IMR-90 (cell line): Measurements from ENCODE around the gene PARP3. TPM values are rescaled to one million over a fixed set of nuclear protein-coding genes. Genes with fewer than 3 reads are reported as not detected.

Source experiments
- ATAC-seq: fragments of 200-7000 bp; cut with Tn5 transposase; 2 replicates; pipeline ENCODE4 v1.9.1; 2020; ENCODE audit warnings: low read depth, mild to moderate bottlenecking, moderate library complexity
- BruUV-seq: library from RNA; stranded (reverse); fragments of 400-500 nt; replicated peaks from 2 replicates; lab custom pipeline; 2021; lab: Mats Ljungman, UMichigan
- CTCF ChIA-PET: fragments of 300-600 bp; formaldehyde crosslinking; extraction: SDS; loops from one replicate; lab custom pipeline; 2021; ENCODE audit warnings: antibody characterized with exemption; lab: Yijun Ruan, JAX
- POLR2A ChIA-PET: fragments of 300-600 bp; sonication (Branson Sonifier 250); formaldehyde crosslinking; loops from one replicate; lab custom pipeline; 2022; ENCODE audit warnings: antibody characterized with exemption; ENCODE audit not compliant: unreplicated experiment; lab: Charles Lee
- DNase-seq: peaks from one replicate; pipeline ENCODE4 v3.0.0; 2013
- H2AFZ ChIP-seq: replicated peaks from 2 replicates; pipeline ENCODE3; 2013; ENCODE audit warnings: low read length, mild to moderate bottlenecking; ENCODE audit not compliant: poor library complexity
- H2AK5ac ChIP-seq: 2 replicates; pipeline ENCODE4 v1.6.1; 2013; ENCODE audit warnings: low read depth, low read length, inconsistent platforms
- H2AK9ac ChIP-seq: replicated peaks from 2 replicates; pipeline ENCODE3; 2013; ENCODE audit warnings: mild to moderate bottlenecking, low read depth, low read length, moderate library complexity; ENCODE audit not compliant: poor library complexity
- H2BK120ac ChIP-seq: 2 replicates; pipeline ENCODE4 v1.6.1; 2013; ENCODE audit warnings: low read depth, low read length, inconsistent platforms
- H2BK15ac ChIP-seq: 3 replicates; pipeline ENCODE4 v1.6.1; 2013; ENCODE audit warnings: low read depth, low read length, inconsistent platforms
- H2BK20ac ChIP-seq: 2 replicates; pipeline ENCODE4 v1.6.1; 2013; ENCODE audit warnings: low read depth, mild to moderate bottlenecking, inconsistent platforms, low read length, moderate library complexity
- H2BK5ac ChIP-seq: 2 replicates; pipeline ENCODE4 v1.6.1; 2013; ENCODE audit warnings: mild to moderate bottlenecking, low read depth, low read length, inconsistent platforms; ENCODE audit not compliant: poor library complexity, severe bottlenecking
- H3K14ac ChIP-seq: replicated peaks from 2 replicates; pipeline ENCODE4 v1.6.1; 2013; ENCODE audit warnings: low read depth, low read length, inconsistent platforms
- H3K18ac ChIP-seq: 2 replicates; pipeline ENCODE4 v1.6.1; 2013; ENCODE audit warnings: low read depth, low read length, control low read depth
- H3K23ac ChIP-seq: 2 replicates; pipeline ENCODE4 v1.6.1; 2013; ENCODE audit warnings: low read depth, low read length, inconsistent platforms
- H3K27ac ChIP-seq: 2 replicates; pipeline ENCODE4 v1.5.1; 2013; ENCODE audit warnings: mild to moderate bottlenecking, control low read depth, low read length; ENCODE audit not compliant: insufficient read depth
- H3K27me3 ChIP-seq: 2 replicates; pipeline ENCODE4 v1.6.1; 2013; ENCODE audit warnings: low read length; ENCODE audit not compliant: control insufficient read depth, insufficient read depth
- H3K36me3 ChIP-seq: 2 replicates; pipeline ENCODE4 v1.6.1; 2013; ENCODE audit warnings: low read length, mixed read lengths; ENCODE audit not compliant: control insufficient read depth, insufficient read depth
- H3K4ac ChIP-seq: 2 replicates; pipeline ENCODE4 v1.6.1; 2013; ENCODE audit warnings: low read depth, low read length, inconsistent platforms
- H3K4me1 ChIP-seq: 2 replicates; pipeline ENCODE4 v1.6.1; 2013; ENCODE audit warnings: low read length, mixed read lengths; ENCODE audit not compliant: control insufficient read depth, insufficient read depth
- H3K4me2 ChIP-seq: 2 replicates; pipeline ENCODE4 v1.6.1; 2013; ENCODE audit warnings: low read depth, mild to moderate bottlenecking, control low read depth, low read length, moderate library complexity
- H3K4me3 ChIP-seq: 2 replicates; pipeline ENCODE4 v1.5.1; 2013; ENCODE audit warnings: low read depth, mild to moderate bottlenecking, control low read depth, low read length, moderate library complexity; ENCODE audit not compliant: insufficient read depth
- H3K56ac ChIP-seq: 2 replicates; pipeline ENCODE4 v1.6.1; 2013; ENCODE audit warnings: low read length, inconsistent platforms; ENCODE audit not compliant: insufficient read depth; ENCODE audit errors: extremely low read depth
- H3K79me1 ChIP-seq, 2 experiments: 2 replicates each; pipeline ENCODE4 v1.6.1; 2013; ENCODE audit warnings: low read length in 2 of 2, inconsistent platforms in 1 of 2, low read depth in 1 of 2
- H3K9ac ChIP-seq: 2 replicates; pipeline ENCODE4 v1.6.1; 2013; ENCODE audit warnings: low read depth, low read length, control low read depth
- H3K9me1 ChIP-seq: 2 replicates; pipeline ENCODE4 v1.6.1; 2013; ENCODE audit warnings: low read length, inconsistent platforms; ENCODE audit not compliant: insufficient read depth
- H3K9me3 ChIP-seq: 2 replicates; pipeline ENCODE4 v1.6.1; 2013; ENCODE audit warnings: low read length; ENCODE audit not compliant: control insufficient read depth, insufficient read depth
- H4K20me1 ChIP-seq: 2 replicates; pipeline ENCODE4 v1.6.1; 2013; ENCODE audit warnings: low read length, inconsistent platforms; ENCODE audit not compliant: insufficient read depth
- H4K5ac ChIP-seq: 2 replicates; pipeline ENCODE4 v1.6.1; 2013; ENCODE audit warnings: mild to moderate bottlenecking, low read depth, low read length, control low read depth
- H4K8ac ChIP-seq, 2 experiments: 2 replicates each; pipeline ENCODE4 v1.6.1; 2013; ENCODE audit warnings: low read depth in 2 of 2, low read length in 2 of 2, control low read depth in 1 of 2, inconsistent platforms in 1 of 2
- H4K91ac ChIP-seq: 2 replicates; pipeline ENCODE4 v1.6.1; 2013; ENCODE audit warnings: low read depth, low read length, inconsistent platforms; ENCODE audit not compliant: insufficient read depth
- BHLHE40 ChIP-seq: fragments of 150-350 bp; IDR thresholded peaks from 2 replicates; pipeline ENCODE4 v1.6.1; 2016; ENCODE audit warnings: mild to moderate bottlenecking, low read depth, low read length
- CEBPB ChIP-seq: IDR thresholded peaks from 2 replicates; pipeline ENCODE4 v1.6.1; 2012; ENCODE audit warnings: low read depth, low read length, improper control_type of control experiment
- CHD1 ChIP-seq: IDR thresholded peaks from 2 replicates; pipeline ENCODE4 v1.6.1; 2012; ENCODE audit warnings: low read depth, low read length, improper control_type of control experiment
- CTCF ChIP-seq: conservative IDR thresholded peaks from 2 replicates; pipeline ENCODE4 v1.5.1; 2012; ENCODE audit warnings: mild to moderate bottlenecking, low read depth, low read length, improper control_type of control experiment
- ELK1 ChIP-seq: fragments of 150-350 bp; IDR thresholded peaks from 2 replicates; pipeline ENCODE4 v1.6.1; 2016; ENCODE audit warnings: low read depth, mild to moderate bottlenecking, low read length, moderate library complexity, borderline replicate concordance
- FOS ChIP-seq: fragments of 150-350 bp; IDR thresholded peaks from 2 replicates; pipeline ENCODE4 v1.6.1; 2016; ENCODE audit warnings: low read depth, low read length
- MAFK ChIP-seq: IDR thresholded peaks from 2 replicates; pipeline ENCODE4 v1.6.1; 2012; ENCODE audit warnings: low read depth, low read length, improper control_type of control experiment
- MXI1 ChIP-seq: IDR thresholded peaks from 2 replicates; pipeline ENCODE4 v1.6.1; 2012; ENCODE audit warnings: low read depth, mild to moderate bottlenecking, low read length, moderate library complexity, borderline replicate concordance
- NFE2L2 ChIP-seq: fragments of 150-350 bp; IDR thresholded peaks from 2 replicates; pipeline ENCODE4 v1.6.1; 2016; ENCODE audit warnings: low read depth, mild to moderate bottlenecking, low read length
- POLR2A ChIP-seq: IDR thresholded peaks from 2 replicates; pipeline ENCODE4 v1.6.1; 2012; ENCODE audit warnings: mild to moderate bottlenecking, low read depth, low read length
- RAD21 ChIP-seq: IDR thresholded peaks from 2 replicates; pipeline ENCODE4 v1.6.1; 2012; ENCODE audit warnings: low read length, improper control_type of control experiment
- RCOR1 ChIP-seq: IDR thresholded peaks from 2 replicates; pipeline ENCODE4 v1.6.1; 2012; ENCODE audit warnings: mild to moderate bottlenecking, low read length, improper control_type of control experiment; ENCODE audit not compliant: insufficient replicate concordance
- RFX5 ChIP-seq: IDR thresholded peaks from 2 replicates; pipeline ENCODE4 v1.8.0; 2012; ENCODE audit warnings: low read depth, mild to moderate bottlenecking, low read length, moderate library complexity
- SMC3 ChIP-seq: fragments of 150-350 bp; IDR thresholded peaks from 2 replicates; pipeline ENCODE4 v1.6.1; 2016; ENCODE audit warnings: low read depth, mild to moderate bottlenecking, antibody characterized with exemption, low read length, moderate library complexity
- USF2 ChIP-seq: fragments of 150-350 bp; IDR thresholded peaks from 2 replicates; pipeline ENCODE4 v1.6.1; 2017; ENCODE audit warnings: mild to moderate bottlenecking, antibody characterized with exemption, low read length, low read depth
- WGBS, 2 experiments: methylation state at CpG; one replicate each; pipeline versions ENCODE4 v1.1.5 to v1.1.7; 2013; ENCODE audit warnings: missing lambda C conversion rate in 2 of 2; ENCODE audit not compliant: insufficient read length in 1 of 2; ENCODE audit errors: extremely low coverage in 2 of 2; 5-methylcytosine and 5-hydroxymethylcytosine counted together
- dilution Hi-C: fragments of 300-500 bp; cut with HindIII; formaldehyde crosslinking; loops from one replicate; pipeline ENCODE4 v1.14.3; 2018; ENCODE audit warnings: low sequenced_read_pairs; ENCODE audit not compliant: unreplicated experiment
- in situ Hi-C: fragments of 300-500 bp; cut with MboI; formaldehyde crosslinking; loops from 3 replicates; pipeline ENCODE4 v1.14.3; 2019; ENCODE audit warnings: low sequenced_read_pairs, inconsistent platforms, mixed read lengths
- intact Hi-C: fragments of 100-400 bp; cut with micrococcal nuclease; formaldehyde crosslinking; loops from 2 replicates; pipeline ENCODE4 v1.10.0; 2022
- polyA plus RNA-seq, 3 experiments: library from polyadenylated mRNA; depleted of rRNA; stranded (reverse); fragments of >200 nt; gene quantifications; 2 replicates each; pipeline ENCODE4 v1.2.3, GENCODE V29; 2012; ENCODE audit warnings: low replicate concordance in 1 of 3
- total RNA-seq: library from RNA; depleted of rRNA; stranded (reverse); fragments of >200 nt; gene quantifications from 2 replicates; pipeline ENCODE4 v1.2.3, GENCODE V29; 2012

Gene PARP3
- total and polyA plus RNA-seq, 2 of the 4 experiments (the other 2 are of a cell fraction), result 16.3 to 22.0 TPM

GRCh38 chr3:51935886-51936755 is 6.0 kb upstream of the PARP3 start:
- Histone ChIP-seq H4K91ac (no peak overlapping the region), H2AK9ac (no peak overlapping the region), H3K36me3 (peaks cover 56% of the 10 kb centered on the region), H3K27ac (no peak overlapping the region), H3K9me1 (no peaks in the 10 kb centered on the region), H3K14ac (no peak overlapping the region), H4K8ac (no peak overlapping the region), H3K9me3 (no peaks in the 10 kb centered on the region), H4K5ac (no peak overlapping the region), H2BK20ac (no peak overlapping the region), H3K23ac (no peak overlapping the region), H2BK120ac (no peak overlapping the region), H3K79me1 (peaks cover 14 to 24% of the 10 kb centered on the region in 2 experiments; a peak in 2 of 4 replicates), H3K18ac (no peak overlapping the region), H3K4me1 (peaks cover 2% of the 10 kb centered on the region; the same call in 1 of the 2 replicates), H2BK15ac (no peak overlapping the region), H3K4me2 (no peak overlapping the region), H2AK5ac (no peak overlapping the region), H3K4me3 (no peak overlapping the region), H2AFZ (no peak overlapping the region), H4K20me1 (peaks cover 7% of the 10 kb centered on the region), H3K4ac (no peak overlapping the region), H2BK5ac (no peak overlapping the region), H3K27me3 (no peaks in the 10 kb centered on the region), H3K56ac (no peak overlapping the region), H3K9ac (no peak overlapping the region)
- ATAC-seq, result no peak
- DNase-seq, result no peak
- intact Hi-C loops, result no loop called here
- ChIA-PET POLR2A (no interaction called here), CTCF (no interaction called here)
- no TSS peak for BruUV-seq
- 99% methylated on average over 15 of the region's 25 CpGs; no CpG with 5 or more reads in 1 of the 2 experiments for WGBS, 2 experiments
- in situ Hi-C loops, result loop anchor here (25.0 kb wide), 1 partner anchor 549 kb away; the partner anchor contains the start of genes MANF and RBM15B
- dilution Hi-C loops, result no loop called here
- TF ChIP-seq FOS (no peak), CEBPB (no peak), SMC3 (no peak), RFX5 (no peak), MAFK (no peak), POLR2A (no peak), CHD1 (no peak), USF2 (no peak), ELK1 (no peak), NFE2L2 (no peak), RAD21 (no peak), CTCF (no peak), RCOR1 (no peak), BHLHE40 (no peak), MXI1 (no peak)
